ENCODE measurements around the gene LTBP3. TPM values are rescaled to one million over a fixed set of nuclear protein-coding genes. Genes with fewer than 3 reads are reported as not detected.

The LTBP3 gene
- total RNA-seq, 1 donor from 2014 or later: 80.3 TPM

- Histone ChIP-seq H3K4me3 (peak overlapping the region; percentile 89), H3K27ac (replicated peaks) (peak overlapping the region; percentile 99), H3K4me1 (peaks cover 71% of the 10 kb centered on the region), H3K27me3 (ENCODE audit: low read depth) (no peaks in the 10 kb centered on the region), H3K9me3 (replicated peaks) (no peaks in the 10 kb centered on the region), H3K36me3 (peaks cover 13% of the 10 kb centered on the region)
- no peak for DNase-seq
- intact Hi-C loops (cut with micrococcal nuclease): no loop called here
- TF ChIP-seq, protein P1, sequence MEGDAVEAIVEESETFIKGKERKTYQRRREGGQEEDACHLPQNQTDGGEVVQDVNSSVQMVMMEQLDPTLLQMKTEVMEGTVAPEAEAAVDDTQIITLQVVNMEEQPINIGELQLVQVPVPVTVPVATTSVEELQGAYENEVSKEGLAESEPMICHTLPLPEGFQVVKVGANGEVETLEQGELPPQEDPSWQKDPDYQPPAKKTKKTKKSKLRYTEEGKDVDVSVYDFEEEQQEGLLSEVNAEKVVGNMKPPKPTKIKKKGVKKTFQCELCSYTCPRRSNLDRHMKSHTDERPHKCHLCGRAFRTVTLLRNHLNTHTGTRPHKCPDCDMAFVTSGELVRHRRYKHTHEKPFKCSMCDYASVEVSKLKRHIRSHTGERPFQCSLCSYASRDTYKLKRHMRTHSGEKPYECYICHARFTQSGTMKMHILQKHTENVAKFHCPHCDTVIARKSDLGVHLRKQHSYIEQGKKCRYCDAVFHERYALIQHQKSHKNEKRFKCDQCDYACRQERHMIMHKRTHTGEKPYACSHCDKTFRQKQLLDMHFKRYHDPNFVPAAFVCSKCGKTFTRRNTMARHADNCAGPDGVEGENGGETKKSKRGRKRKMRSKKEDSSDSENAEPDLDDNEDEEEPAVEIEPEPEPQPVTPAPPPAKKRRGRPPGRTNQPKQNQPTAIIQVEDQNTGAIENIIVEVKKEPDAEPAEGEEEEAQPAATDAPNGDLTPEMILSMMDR (IDR thresholded peaks at IDR 0.05; ENCODE audit: borderline replicate concordance): no peak
Observed at GRCh38 chr11:65496304-65497140, 61.6 kb downstream of the LTBP3 start.

DNA sequence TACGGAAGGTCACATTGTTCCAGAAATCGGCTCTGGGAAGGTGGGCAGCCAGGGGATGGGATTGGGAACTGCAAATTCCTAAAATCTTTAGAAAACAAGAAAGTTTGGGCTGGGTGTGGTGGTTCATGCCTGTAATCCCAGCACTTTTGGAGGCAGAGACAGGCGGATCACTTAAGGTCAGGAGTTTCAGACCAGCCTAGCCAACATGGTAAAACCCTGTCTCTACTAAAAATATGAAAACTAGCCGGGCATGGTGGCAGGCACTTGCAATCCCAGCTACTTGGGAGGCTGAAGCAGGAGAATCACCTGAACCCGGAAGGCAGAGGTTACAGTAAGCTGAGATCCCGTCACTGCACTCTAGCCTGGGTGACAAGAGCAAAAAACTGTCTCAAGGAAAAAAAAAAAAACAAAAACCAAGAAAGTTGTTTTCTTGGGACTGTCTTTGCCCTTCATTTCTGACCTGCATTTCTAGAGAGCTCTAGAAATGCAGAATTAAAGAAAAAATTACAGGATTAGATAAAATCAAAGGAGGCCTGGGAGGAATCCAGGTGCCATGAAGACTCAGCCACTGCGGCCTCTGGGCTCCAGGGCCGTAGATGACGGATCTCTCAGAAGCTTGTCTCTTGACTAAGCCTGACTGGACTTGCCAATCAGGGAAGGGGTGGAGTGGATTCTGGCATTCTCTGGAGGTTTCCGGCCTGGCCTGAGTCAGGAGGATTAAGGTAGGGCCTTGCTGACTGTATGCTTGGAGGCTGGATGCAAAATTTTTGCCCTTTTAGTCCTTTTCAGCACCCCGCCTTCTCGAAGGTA lies 64.6 kb downstream of the LTBP3 start:
- Histone ChIP-seq H3K36me3 (no peaks in the 10 kb centered on the region), H3K27me3 (ENCODE audit: low read depth) (no peaks in the 10 kb centered on the region), H3K9me3 (replicated peaks) (no peaks in the 10 kb centered on the region), H3K27ac (replicated peaks) (peak overlapping the region; percentile 99), H3K4me3 (peak overlapping the region; percentile 35), H3K4me1 (peaks cover 86% of the 10 kb centered on the region)
- DNase-seq: peak; percentile 65
- TF ChIP-seq, protein P1 (IDR thresholded peaks at IDR 0.05; ENCODE audit: borderline replicate concordance): no peak
- intact Hi-C loops (cut with micrococcal nuclease): no loop called here

DNA sequence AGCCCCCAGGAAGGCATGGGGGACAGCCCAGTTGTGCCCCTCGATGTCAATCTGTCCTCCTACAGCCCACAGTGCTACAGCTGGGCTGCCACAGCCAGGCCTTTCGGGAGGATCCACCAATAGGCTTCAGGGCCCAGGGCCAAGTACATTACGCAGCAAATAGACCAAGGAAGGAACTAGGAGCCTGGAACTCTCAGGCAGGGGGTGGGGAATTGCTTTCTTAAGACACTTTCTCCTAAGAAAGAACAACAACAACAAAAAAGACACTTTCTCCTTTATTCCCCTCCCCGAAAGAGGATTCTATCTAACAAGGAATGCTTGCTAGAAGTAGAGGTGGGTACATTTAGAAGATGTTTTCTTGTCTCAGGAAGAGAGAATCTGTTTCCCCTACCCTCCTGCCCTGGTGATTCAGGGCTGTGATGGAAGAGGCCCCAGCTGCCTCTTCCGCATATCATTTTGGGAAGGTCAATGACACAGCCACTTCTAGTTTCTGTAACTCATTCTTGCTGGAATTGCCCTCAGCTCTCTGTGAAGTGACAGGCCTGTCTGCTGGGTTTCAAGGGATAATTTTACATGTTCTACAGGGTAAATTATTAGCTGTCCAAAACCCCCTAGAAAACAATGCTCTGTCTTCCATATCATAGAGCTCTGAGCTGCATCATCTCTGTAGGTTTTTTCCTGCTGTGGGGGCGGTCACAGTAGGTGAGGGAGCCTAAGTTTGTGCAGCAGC lies 65.4 kb downstream of the LTBP3 start:
- Histone ChIP-seq H3K4me1 (peaks cover 93% of the 10 kb centered on the region), H3K4me3 (peak overlapping the region; percentile 35), H3K9me3 (replicated peaks) (no peaks in the 10 kb centered on the region), H3K36me3 (no peaks in the 10 kb centered on the region), H3K27me3 (ENCODE audit: low read depth) (no peaks in the 10 kb centered on the region), H3K27ac (replicated peaks) (peak overlapping the region; percentile 99)
- TF ChIP-seq, protein P1 (IDR thresholded peaks at IDR 0.05; ENCODE audit: borderline replicate concordance): no peak
- intact Hi-C loops (cut with micrococcal nuclease): no loop called here
- DNase-seq: peak; percentile 89

- Histone ChIP-seq H3K4me1 (peaks cover 95% of the 10 kb centered on the region), H3K36me3 (no peaks in the 10 kb centered on the region), H3K4me3 (peak overlapping the region; percentile 35), H3K9me3 (replicated peaks) (no peaks in the 10 kb centered on the region), H3K27me3 (ENCODE audit: low read depth) (no peaks in the 10 kb centered on the region), H3K27ac (replicated peaks) (peak overlapping the region; percentile 99)
- intact Hi-C loops (cut with micrococcal nuclease): no loop called here
- TF ChIP-seq, protein P1 (IDR thresholded peaks at IDR 0.05; ENCODE audit: borderline replicate concordance): no peak
- no peak for DNase-seq
Observed at GRCh38 chr11:65492387-65492636, 65.8 kb downstream of the LTBP3 start.

- Histone ChIP-seq H3K27ac (replicated peaks) (peak overlapping the region; percentile 99), H3K4me3 (peak overlapping the region; percentile 35), H3K9me3 (replicated peaks) (no peaks in the 10 kb centered on the region), H3K4me1 (peaks cover 97% of the 10 kb centered on the region), H3K36me3 (no peaks in the 10 kb centered on the region), H3K27me3 (ENCODE audit: low read depth) (no peaks in the 10 kb centered on the region)
- DNase-seq: peak; percentile 79
- intact Hi-C loops (cut with micrococcal nuclease): no loop called here
- TF ChIP-seq, protein P1 (IDR thresholded peaks at IDR 0.05; ENCODE audit: borderline replicate concordance): no peak
Observed at GRCh38 chr11:65491614-65492386, 66.4 kb downstream of the LTBP3 start.
